Measurements from ENCODE around the gene MMP15.
A peak's percentile ranks its signal among the peaks of the same experiment; 100 is the strongest.

MMP15 gene

DNA sequence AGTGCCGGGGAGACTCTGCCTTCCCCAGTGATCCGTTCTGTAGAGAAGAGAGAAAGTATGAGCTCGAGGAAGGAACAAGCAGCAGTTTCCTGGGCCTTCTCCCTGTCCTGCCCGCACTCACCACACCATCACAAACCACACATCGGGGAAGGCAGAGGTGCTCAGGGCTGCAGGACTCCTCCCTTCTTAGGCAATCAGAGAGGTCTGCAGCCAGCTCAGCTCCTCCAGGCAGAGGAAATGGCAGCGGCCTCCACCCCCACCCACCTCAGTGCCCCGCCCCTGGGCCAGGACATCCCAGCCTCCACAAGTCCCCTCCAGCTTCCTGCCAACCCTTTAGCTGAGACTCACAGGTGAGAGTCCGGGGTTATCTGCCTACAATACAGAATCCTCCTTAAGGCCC lies 27.1 kb upstream of the MMP15 start:
- TF ChIP-seq CTCF (IDR thresholded peaks at IDR 0.05; ENCODE audit: insufficient read depth, low read length, poor library complexity, severe bottlenecking): no peak
- no peak overlapping the region for H3K4me3 ChIP-seq (replicated peaks; ENCODE audit: low read depth, low read length)
- no peaks in the 10 kb centered on the region for H3K27me3 ChIP-seq (replicated peaks; ENCODE audit: control insufficient read depth, insufficient read depth, low read length)
- no peak for DNase-seq (ENCODE audit: extremely low read depth, insufficient read length)
- peaks cover 14% of the 10 kb centered on the region for H3K36me3 ChIP-seq (ENCODE audit: control insufficient read depth, insufficient read depth, low read length)

- H3K36me3 ChIP-seq (ENCODE audit: control insufficient read depth, insufficient read depth, low read length): peaks cover 14% of the 10 kb centered on the region
- no peak overlapping the region for H3K4me3 ChIP-seq (replicated peaks; ENCODE audit: low read depth, low read length)
- DNase-seq (ENCODE audit: extremely low read depth, insufficient read length): no peak
Observed at GRCh38 chr16:57998992-57999365, 26.6 kb upstream of the MMP15 start.

GRCh38 chr16:57999366-57999970 lies 26.1 kb upstream of the MMP15 start:
- Histone ChIP-seq H3K27me3 (replicated peaks; ENCODE audit: control insufficient read depth, insufficient read depth, low read length) (no peaks in the 10 kb centered on the region), H3K4me3 (replicated peaks; ENCODE audit: low read depth, low read length) (peak overlapping the region; percentile 71), H3K36me3 (ENCODE audit: control insufficient read depth, insufficient read depth, low read length) (peaks cover 14% of the 10 kb centered on the region)
- no peak for DNase-seq (ENCODE audit: extremely low read depth, insufficient read length)
- no peak for TF ChIP-seq CTCF (IDR thresholded peaks at IDR 0.05; ENCODE audit: insufficient read depth, low read length, poor library complexity, severe bottlenecking)

More at GRCh38 chr16:57998992-57999365, 26.6 kb upstream of the MMP15 start:
- no peak for TF ChIP-seq CTCF (IDR thresholded peaks at IDR 0.05; ENCODE audit: insufficient read depth, low read length, poor library complexity, severe bottlenecking)
- H3K27me3 ChIP-seq (replicated peaks; ENCODE audit: control insufficient read depth, insufficient read depth, low read length): no peaks in the 10 kb centered on the region

- no peak for TF ChIP-seq CTCF (IDR thresholded peaks at IDR 0.05; ENCODE audit: insufficient read depth, low read length, poor library complexity, severe bottlenecking)
- Histone ChIP-seq H3K36me3 (ENCODE audit: control insufficient read depth, insufficient read depth, low read length) (peaks cover 14% of the 10 kb centered on the region), H3K4me3 (replicated peaks; ENCODE audit: low read depth, low read length) (peak within 1 kb of the TSS; percentile 97), H3K27me3 (replicated peaks; ENCODE audit: control insufficient read depth, insufficient read depth, low read length) (no peaks in the 10 kb centered on the region)
- no peak for DNase-seq (ENCODE audit: extremely low read depth, insufficient read length)
Observed at GRCh38 chr16:57999971-58000705, 25.4 kb upstream of the MMP15 start, which contains the start of gene ZNF319. Gene ZNF319 (minus strand): TSS chr16:58000672. CDS start chr16:57998265, 2,407 bp downstream.

- H3K4me3 ChIP-seq (replicated peaks; ENCODE audit: low read depth, low read length): peak within 1 kb of the TSS; percentile 97
- no peaks in the 10 kb centered on the region for H3K27me3 ChIP-seq (replicated peaks; ENCODE audit: control insufficient read depth, insufficient read depth, low read length)
- peaks cover 14% of the 10 kb centered on the region for H3K36me3 ChIP-seq (ENCODE audit: control insufficient read depth, insufficient read depth, low read length)
- peak; percentile 96 for DNase-seq (ENCODE audit: extremely low read depth, insufficient read length)
- TF ChIP-seq CTCF (IDR thresholded peaks at IDR 0.05; ENCODE audit: insufficient read depth, low read length, poor library complexity, severe bottlenecking): peak; percentile 42
Observed at GRCh38 chr16:58000706-58001676, 24.6 kb upstream of the MMP15 start, which contains the start of gene USB1. Gene USB1 (plus strand): TSS chr16:58001407. CDS start chr16:58001484, 77 bp downstream.
